ENCODE data around the gene NBEA. TPM values are rescaled to one million over a fixed set of nuclear protein-coding genes. Genes with fewer than 3 reads are reported as not detected.

Gene NBEA
- total RNA-seq, 1 donor = 4.0 TPM

DNA sequence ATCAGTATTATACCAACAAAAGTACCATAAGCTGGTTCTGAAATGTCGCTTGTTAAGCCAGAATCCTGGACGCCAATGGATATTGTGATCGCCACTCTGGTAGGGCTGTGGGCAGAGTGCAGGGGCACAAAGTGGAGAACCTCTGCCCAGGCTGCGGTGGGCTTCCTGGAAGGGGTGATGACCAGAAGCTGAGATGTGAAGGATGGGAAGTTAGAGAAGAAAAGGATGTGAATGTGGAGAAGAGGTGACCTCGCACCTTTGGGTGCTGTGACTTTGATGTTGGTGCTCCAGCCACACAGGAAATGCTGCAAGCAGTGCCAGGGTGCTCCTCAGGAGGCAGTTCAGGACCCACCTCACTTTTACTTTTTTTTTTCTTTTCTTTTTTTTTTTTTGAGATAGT lies 742.4 kb downstream of the NBEA start:
- H3K36me3 ChIP-seq (ENCODE audit: insufficient read depth, low read length) = no peaks in the 10 kb centered on the region

DNA sequence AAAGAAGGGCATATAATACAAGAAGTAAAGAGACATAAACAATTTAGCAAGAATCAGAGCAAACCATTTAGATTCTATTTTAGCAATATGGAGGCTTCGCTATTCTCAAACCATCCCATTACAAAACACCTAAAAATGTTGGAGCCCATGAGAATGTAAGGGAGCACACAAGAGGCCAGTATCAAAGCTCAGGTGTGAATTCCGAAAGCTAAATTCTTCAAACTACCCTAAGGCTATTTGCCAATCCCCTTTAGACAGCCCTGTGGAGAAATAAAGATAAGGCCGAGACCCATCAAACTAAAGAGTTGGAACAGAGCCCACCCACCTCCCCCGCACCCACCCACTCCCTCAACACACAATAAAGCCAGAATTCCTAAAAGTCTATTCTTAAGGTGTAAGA lies 745.3 kb downstream of the NBEA start:
- Histone ChIP-seq H2AFZ (ENCODE audit: low read length) (no peak overlapping the region), H3K27me3 (ENCODE audit: insufficient read depth, low read length) (no peaks in the 10 kb centered on the region), H3K27ac (ENCODE audit: low read depth, low read length) (no peak overlapping the region), H4K20me1 (ENCODE audit: insufficient read depth, low read length) (no peaks in the 10 kb centered on the region), H3K79me2 (ENCODE audit: insufficient read depth, low read length) (no peaks in the 10 kb centered on the region), H3K4me2 (ENCODE audit: insufficient read depth, low read length) (no peak overlapping the region), H3K9me3 (ENCODE audit: low read depth, low read length) (no peaks in the 10 kb centered on the region), H3K4me3 (ENCODE audit: insufficient read depth, low read length) (no peak overlapping the region), H3K4me1 (ENCODE audit: insufficient read depth, low read length) (peaks cover 5% of the 10 kb centered on the region), H3K36me3 (ENCODE audit: insufficient read depth, low read length) (no peaks in the 10 kb centered on the region)
- no peak for DNase-seq (ENCODE audit: insufficient read length, low spot score, missing footprints)
- TF ChIP-seq, protein P1, sequence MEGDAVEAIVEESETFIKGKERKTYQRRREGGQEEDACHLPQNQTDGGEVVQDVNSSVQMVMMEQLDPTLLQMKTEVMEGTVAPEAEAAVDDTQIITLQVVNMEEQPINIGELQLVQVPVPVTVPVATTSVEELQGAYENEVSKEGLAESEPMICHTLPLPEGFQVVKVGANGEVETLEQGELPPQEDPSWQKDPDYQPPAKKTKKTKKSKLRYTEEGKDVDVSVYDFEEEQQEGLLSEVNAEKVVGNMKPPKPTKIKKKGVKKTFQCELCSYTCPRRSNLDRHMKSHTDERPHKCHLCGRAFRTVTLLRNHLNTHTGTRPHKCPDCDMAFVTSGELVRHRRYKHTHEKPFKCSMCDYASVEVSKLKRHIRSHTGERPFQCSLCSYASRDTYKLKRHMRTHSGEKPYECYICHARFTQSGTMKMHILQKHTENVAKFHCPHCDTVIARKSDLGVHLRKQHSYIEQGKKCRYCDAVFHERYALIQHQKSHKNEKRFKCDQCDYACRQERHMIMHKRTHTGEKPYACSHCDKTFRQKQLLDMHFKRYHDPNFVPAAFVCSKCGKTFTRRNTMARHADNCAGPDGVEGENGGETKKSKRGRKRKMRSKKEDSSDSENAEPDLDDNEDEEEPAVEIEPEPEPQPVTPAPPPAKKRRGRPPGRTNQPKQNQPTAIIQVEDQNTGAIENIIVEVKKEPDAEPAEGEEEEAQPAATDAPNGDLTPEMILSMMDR (IDR thresholded peaks at IDR 0.05; ENCODE audit: extremely low read depth, low read depth, low read length) = no peak

More for the DNA sequence above, 742.4 kb downstream of the NBEA start:
- DNase-seq (ENCODE audit: insufficient read length, low spot score, missing footprints) = no peak
- no peak overlapping the region for H2AFZ ChIP-seq (ENCODE audit: low read length)
- H3K9me3 ChIP-seq (ENCODE audit: low read depth, low read length) = no peaks in the 10 kb centered on the region
- no peak overlapping the region for H3K27ac ChIP-seq (ENCODE audit: low read depth, low read length)
- H3K4me2 ChIP-seq (ENCODE audit: insufficient read depth, low read length) = no peak overlapping the region
- no peaks in the 10 kb centered on the region for H4K20me1 ChIP-seq (ENCODE audit: insufficient read depth, low read length)
- no peaks in the 10 kb centered on the region for H3K4me1 ChIP-seq (ENCODE audit: insufficient read depth, low read length)
- no peaks in the 10 kb centered on the region for H3K27me3 ChIP-seq (ENCODE audit: insufficient read depth, low read length)
- H3K79me2 ChIP-seq (ENCODE audit: insufficient read depth, low read length) = no peaks in the 10 kb centered on the region
- TF ChIP-seq, protein P1 (IDR thresholded peaks at IDR 0.05; ENCODE audit: extremely low read depth, low read depth, low read length) = no peak
- no peak overlapping the region for H3K4me3 ChIP-seq (ENCODE audit: insufficient read depth, low read length)

DNA sequence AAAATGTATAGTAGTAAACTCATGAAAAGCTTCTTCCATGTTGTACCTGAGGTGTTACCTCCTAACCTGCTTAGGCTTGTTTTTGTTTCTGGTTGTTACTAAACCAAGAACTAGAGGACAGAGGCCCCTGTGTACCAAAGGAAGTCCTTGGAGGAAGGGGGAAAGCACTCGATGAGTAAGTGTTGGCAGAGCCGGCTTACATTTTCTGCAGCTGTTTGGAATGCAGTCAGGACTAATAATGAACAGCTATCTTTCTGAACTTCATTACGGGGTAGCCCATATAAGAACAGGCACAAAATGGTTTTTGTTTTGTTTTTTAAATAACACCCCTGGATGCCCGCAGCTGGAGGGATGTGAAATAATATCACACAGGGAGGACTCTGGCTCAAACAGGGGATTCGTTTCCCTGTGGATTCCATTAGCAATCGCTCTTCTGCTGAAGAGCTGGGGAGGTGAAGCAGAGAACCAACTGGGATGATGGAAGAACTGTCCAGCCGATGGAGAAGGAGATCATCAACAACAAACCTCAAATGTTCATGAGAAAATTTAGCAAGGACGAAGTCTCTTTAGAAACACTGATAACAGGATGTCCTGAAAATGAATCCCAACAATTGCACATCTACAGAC lies 748.6 kb downstream of the NBEA start:
- Histone ChIP-seq H3K36me3 (ENCODE audit: insufficient read depth, low read length) (no peaks in the 10 kb centered on the region), H2AFZ (ENCODE audit: low read length) (no peak overlapping the region), H3K27ac (ENCODE audit: low read depth, low read length) (no peak overlapping the region), H4K20me1 (ENCODE audit: insufficient read depth, low read length) (no peaks in the 10 kb centered on the region), H3K4me1 (ENCODE audit: insufficient read depth, low read length) (peaks cover 5% of the 10 kb centered on the region), H3K4me2 (ENCODE audit: insufficient read depth, low read length) (peak overlapping the region; percentile 60), H3K27me3 (ENCODE audit: insufficient read depth, low read length) (no peaks in the 10 kb centered on the region), H3K79me2 (ENCODE audit: insufficient read depth, low read length) (no peaks in the 10 kb centered on the region), H3K9me3 (ENCODE audit: low read depth, low read length) (no peaks in the 10 kb centered on the region), H3K4me3 (ENCODE audit: insufficient read depth, low read length) (peak overlapping the region; percentile 15)
- TF ChIP-seq, protein P1 (IDR thresholded peaks at IDR 0.05; ENCODE audit: extremely low read depth, low read depth, low read length) = no peak
- no peak for DNase-seq (ENCODE audit: insufficient read length, low spot score, missing footprints)

DNA sequence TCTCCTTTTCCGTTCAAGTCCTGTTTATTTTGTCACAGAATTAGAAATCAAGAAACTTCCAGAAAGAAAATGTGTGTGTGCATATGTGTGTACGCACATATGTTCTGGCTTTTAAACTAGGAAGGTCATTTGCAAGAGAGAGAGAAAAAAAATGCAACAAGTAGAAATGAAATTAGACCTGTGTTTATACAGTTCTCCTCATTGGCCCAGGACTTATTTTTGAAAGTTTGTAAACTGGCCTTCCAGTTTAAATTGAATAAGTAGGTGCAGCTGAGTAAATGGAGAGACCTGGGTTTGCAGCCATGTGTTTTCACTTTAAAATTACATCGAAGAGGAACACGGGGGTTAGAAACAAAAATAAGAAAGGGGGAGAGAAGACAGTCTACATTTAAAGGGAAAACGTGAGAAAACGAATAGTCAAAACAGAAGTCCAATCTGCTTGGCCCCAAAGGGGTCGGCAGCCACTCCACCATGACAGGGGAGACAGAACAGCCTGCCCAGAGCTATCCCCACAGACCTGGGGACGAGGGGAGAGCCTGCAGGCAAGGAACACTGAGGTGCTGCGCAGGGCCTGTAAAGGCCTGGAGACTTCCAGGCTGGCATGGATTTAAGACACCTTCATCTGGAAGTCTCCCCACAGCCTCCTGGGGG lies 751.2 kb downstream of the NBEA start:
- H3K4me2 ChIP-seq (ENCODE audit: insufficient read depth, low read length) = no peak overlapping the region
- TF ChIP-seq, protein P1 (IDR thresholded peaks at IDR 0.05; ENCODE audit: extremely low read depth, low read depth, low read length) = no peak
- H3K4me3 ChIP-seq (ENCODE audit: insufficient read depth, low read length) = no peak overlapping the region
- no peaks in the 10 kb centered on the region for H3K27me3 ChIP-seq (ENCODE audit: insufficient read depth, low read length)
- peak; percentile 25 for DNase-seq (ENCODE audit: insufficient read length, low spot score, missing footprints)
- H3K27ac ChIP-seq (ENCODE audit: low read depth, low read length) = no peak overlapping the region
- H2AFZ ChIP-seq (ENCODE audit: low read length) = peak overlapping the region; percentile 69
- H4K20me1 ChIP-seq (ENCODE audit: insufficient read depth, low read length) = no peaks in the 10 kb centered on the region
- no peaks in the 10 kb centered on the region for H3K79me2 ChIP-seq (ENCODE audit: insufficient read depth, low read length)
- no peaks in the 10 kb centered on the region for H3K36me3 ChIP-seq (ENCODE audit: insufficient read depth, low read length)
- H3K9me3 ChIP-seq (ENCODE audit: low read depth, low read length) = no peaks in the 10 kb centered on the region
- peaks cover 18% of the 10 kb centered on the region for H3K4me1 ChIP-seq (ENCODE audit: insufficient read depth, low read length)
